ENCODE measurements around the gene VSX1.

The VSX1 gene

GRCh38 chr20:25087186-25087929 is 5.4 kb upstream of the VSX1 start:
- Histone ChIP-seq H3K36me3 (ENCODE audit: control insufficient read depth in 2 of 2, insufficient read depth in 2 of 2, low read length in 2 of 2) (no peaks in the 10 kb centered on the region), H3K9me3 (ENCODE audit: control insufficient read depth in 2 of 2, low read length in 2 of 2) (no peaks in the 10 kb centered on the region), H3K9ac (ENCODE audit: low read length in 2 of 2) (no peak overlapping the region), H3K27me3 (ENCODE audit: control insufficient read depth in 1 of 2, insufficient read depth in 2 of 2, low read length in 2 of 2) (peaks cover 56 to 57% of the 10 kb centered on the region in 2 donors), H3K4me1 (ENCODE audit: control insufficient read depth, insufficient read depth, low read length) (peaks cover 22% of the 10 kb centered on the region), H3K4me3 (ENCODE audit: low read length in 2 of 2) (no peak overlapping the region), H3K27ac (ENCODE audit: low read length) (no peak overlapping the region)

GRCh38 chr20:25085756-25086495 is 4.0 kb upstream of the VSX1 start:
- H3K27me3 ChIP-seq (ENCODE audit: control insufficient read depth in 1 of 2, insufficient read depth in 2 of 2, low read length in 2 of 2), result peaks cover 64 to 70% of the 10 kb centered on the region in 2 donors
- H3K27ac ChIP-seq (ENCODE audit: low read length), result no peak overlapping the region

GRCh38 chr20:25084626-25085187 is 2.8 kb upstream of the VSX1 start:
- H3K9ac ChIP-seq (ENCODE audit: low read length in 2 of 2), result no peak overlapping the region
- H3K27ac ChIP-seq (ENCODE audit: low read length), result no peak overlapping the region
- peaks cover 67 to 71% of the 10 kb centered on the region in 2 donors for H3K27me3 ChIP-seq (ENCODE audit: control insufficient read depth in 1 of 2, insufficient read depth in 2 of 2, low read length in 2 of 2)
- no peaks in the 10 kb centered on the region for H3K9me3 ChIP-seq (ENCODE audit: control insufficient read depth in 2 of 2, low read length in 2 of 2)
- peaks cover 31% of the 10 kb centered on the region for H3K4me1 ChIP-seq (ENCODE audit: control insufficient read depth, insufficient read depth, low read length)
- H3K36me3 ChIP-seq (ENCODE audit: control insufficient read depth in 2 of 2, insufficient read depth in 2 of 2, low read length in 2 of 2), result no peaks in the 10 kb centered on the region
- peak overlapping the region in 1 of 2 donors; percentile 40 for H3K4me3 ChIP-seq (ENCODE audit: low read length in 2 of 2)

More at GRCh38 chr20:25085756-25086495, 4.0 kb upstream of the VSX1 start:
- Histone ChIP-seq H3K4me3 (ENCODE audit: low read length in 2 of 2) (no peak overlapping the region), H3K9ac (ENCODE audit: low read length in 2 of 2) (no peak overlapping the region), H3K36me3 (ENCODE audit: control insufficient read depth in 2 of 2, insufficient read depth in 2 of 2, low read length in 2 of 2) (no peaks in the 10 kb centered on the region), H3K9me3 (ENCODE audit: control insufficient read depth in 2 of 2, low read length in 2 of 2) (no peaks in the 10 kb centered on the region), H3K4me1 (ENCODE audit: control insufficient read depth, insufficient read depth, low read length) (peaks cover 31% of the 10 kb centered on the region)

GRCh38 chr20:25083773-25084625 is 2.1 kb upstream of the VSX1 start:
- Histone ChIP-seq H3K36me3 (ENCODE audit: control insufficient read depth in 2 of 2, insufficient read depth in 2 of 2, low read length in 2 of 2) (no peaks in the 10 kb centered on the region), H3K9me3 (ENCODE audit: control insufficient read depth in 2 of 2, low read length in 2 of 2) (no peaks in the 10 kb centered on the region), H3K9ac (ENCODE audit: low read length in 2 of 2) (no peak overlapping the region), H3K4me3 (ENCODE audit: low read length in 2 of 2) (peak overlapping the region in 1 of 2 donors; percentile 40), H3K4me1 (ENCODE audit: control insufficient read depth, insufficient read depth, low read length) (peaks cover 31% of the 10 kb centered on the region), H3K27ac (ENCODE audit: low read length) (no peak overlapping the region), H3K27me3 (ENCODE audit: control insufficient read depth in 1 of 2, insufficient read depth in 2 of 2, low read length in 2 of 2) (peaks cover 68 to 71% of the 10 kb centered on the region in 2 donors)

GRCh38 chr20:25083141-25083772 is 1.3 kb upstream of the VSX1 start:
- Histone ChIP-seq H3K27me3 (ENCODE audit: control insufficient read depth in 1 of 2, insufficient read depth in 2 of 2, low read length in 2 of 2) (peaks cover 65 to 74% of the 10 kb centered on the region in 2 donors), H3K9ac (ENCODE audit: low read length in 2 of 2) (no peak overlapping the region), H3K36me3 (ENCODE audit: control insufficient read depth in 2 of 2, insufficient read depth in 2 of 2, low read length in 2 of 2) (no peaks in the 10 kb centered on the region), H3K27ac (ENCODE audit: low read length) (no peak overlapping the region), H3K4me1 (ENCODE audit: control insufficient read depth, insufficient read depth, low read length) (peaks cover 29% of the 10 kb centered on the region), H3K9me3 (ENCODE audit: control insufficient read depth in 2 of 2, low read length in 2 of 2) (no peaks in the 10 kb centered on the region), H3K4me3 (ENCODE audit: low read length in 2 of 2) (peak overlapping the region in 1 of 2 donors; percentile 22)

- H3K9me3 ChIP-seq (ENCODE audit: control insufficient read depth in 2 of 2, low read length in 2 of 2), result no peaks in the 10 kb centered on the region
- peaks cover 34% of the 10 kb centered on the region for H3K4me1 ChIP-seq (ENCODE audit: control insufficient read depth, insufficient read depth, low read length)
- H3K27me3 ChIP-seq (ENCODE audit: control insufficient read depth in 1 of 2, insufficient read depth in 2 of 2, low read length in 2 of 2), result peaks cover 65 to 68% of the 10 kb centered on the region in 2 donors
- H3K27ac ChIP-seq (ENCODE audit: low read length), result no peak overlapping the region
- H3K4me3 ChIP-seq (ENCODE audit: low read length in 2 of 2), result no peak overlapping the region
- H3K9ac ChIP-seq (ENCODE audit: low read length in 2 of 2), result no peak overlapping the region
- H3K36me3 ChIP-seq (ENCODE audit: control insufficient read depth in 2 of 2, insufficient read depth in 2 of 2, low read length in 2 of 2), result no peaks in the 10 kb centered on the region
These were observed 545 bp upstream of the VSX1 start for GRCh38 chr20:25082498-25082873.

GRCh38 chr20:25081065-25081729 is 744 bp downstream of the VSX1 start:
- H3K36me3 ChIP-seq (ENCODE audit: control insufficient read depth in 2 of 2, insufficient read depth in 2 of 2, low read length in 2 of 2), result no peaks in the 10 kb centered on the region
- H3K9me3 ChIP-seq (ENCODE audit: control insufficient read depth in 2 of 2, low read length in 2 of 2), result no peaks in the 10 kb centered on the region
- H3K9ac ChIP-seq (ENCODE audit: low read length in 2 of 2), result no peak overlapping the region
- peaks cover 39% of the 10 kb centered on the region for H3K4me1 ChIP-seq (ENCODE audit: control insufficient read depth, insufficient read depth, low read length)
- H3K27me3 ChIP-seq (ENCODE audit: control insufficient read depth in 1 of 2, insufficient read depth in 2 of 2, low read length in 2 of 2), result peaks cover 55 to 56% of the 10 kb centered on the region in 2 donors
- H3K4me3 ChIP-seq (ENCODE audit: low read length in 2 of 2), result no peak overlapping the region
- H3K27ac ChIP-seq (ENCODE audit: low read length), result no peak overlapping the region

- Histone ChIP-seq H3K9ac (ENCODE audit: low read length in 2 of 2) (no peak overlapping the region), H3K27ac (ENCODE audit: low read length) (no peak overlapping the region), H3K4me1 (ENCODE audit: control insufficient read depth, insufficient read depth, low read length) (peaks cover 32% of the 10 kb centered on the region), H3K36me3 (ENCODE audit: control insufficient read depth in 2 of 2, insufficient read depth in 2 of 2, low read length in 2 of 2) (no peaks in the 10 kb centered on the region), H3K9me3 (ENCODE audit: control insufficient read depth in 2 of 2, low read length in 2 of 2) (no peaks in the 10 kb centered on the region), H3K27me3 (ENCODE audit: control insufficient read depth in 1 of 2, insufficient read depth in 2 of 2, low read length in 2 of 2) (peaks cover 35 to 46% of the 10 kb centered on the region in 2 donors), H3K4me3 (ENCODE audit: low read length in 2 of 2) (no peak overlapping the region)
These were observed 2.8 kb downstream of the VSX1 start for GRCh38 chr20:25079171-25079570.

GRCh38 chr20:25078662-25079061 is 3.3 kb downstream of the VSX1 start:
- no peak overlapping the region for H3K4me3 ChIP-seq (ENCODE audit: low read length in 2 of 2)
- H3K9me3 ChIP-seq (ENCODE audit: control insufficient read depth in 2 of 2, low read length in 2 of 2), result no peaks in the 10 kb centered on the region
- no peaks in the 10 kb centered on the region for H3K36me3 ChIP-seq (ENCODE audit: control insufficient read depth in 2 of 2, insufficient read depth in 2 of 2, low read length in 2 of 2)
- H3K4me1 ChIP-seq (ENCODE audit: control insufficient read depth, insufficient read depth, low read length), result peaks cover 27% of the 10 kb centered on the region
- H3K9ac ChIP-seq (ENCODE audit: low read length in 2 of 2), result no peak overlapping the region
- H3K27ac ChIP-seq (ENCODE audit: low read length), result no peak overlapping the region
- peaks cover 30 to 41% of the 10 kb centered on the region in 2 donors for H3K27me3 ChIP-seq (ENCODE audit: control insufficient read depth in 1 of 2, insufficient read depth in 2 of 2, low read length in 2 of 2)
